ENCODE data around the gene IGF1R. TPM values are rescaled to one million over a fixed set of nuclear protein-coding genes. Genes with fewer than 3 reads are reported as not detected.

IGF1R gene
- total RNA-seq, 1 donor from 2014 or later: 23.5 TPM

DNA sequence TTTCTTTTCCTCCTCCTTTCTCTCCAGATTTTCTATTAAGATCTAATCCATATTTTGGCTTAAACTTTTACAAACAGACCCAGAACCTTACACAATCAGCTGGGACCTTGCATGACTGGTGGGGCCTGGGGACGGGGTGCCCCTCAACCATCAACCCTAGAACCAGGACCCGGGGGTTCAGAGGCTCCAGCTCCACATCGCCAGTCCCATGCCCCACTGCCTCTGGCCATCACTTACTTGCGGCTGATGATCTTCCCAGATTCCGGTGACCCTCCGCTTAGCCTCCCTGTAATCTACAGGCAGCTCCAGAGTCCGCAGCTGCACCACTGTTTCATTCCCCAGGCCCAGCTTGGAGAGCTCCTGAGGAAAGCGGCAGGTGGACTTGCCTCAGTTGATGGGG is 322.5 kb downstream of the IGF1R start:
- Histone ChIP-seq H3K4me3 (no peak overlapping the region), H4K20me1 (ENCODE audit: low read depth) (no peaks in the 10 kb centered on the region), H3K27me3 (no peaks in the 10 kb centered on the region), H2AFZ (replicated peaks) (no peak overlapping the region), H3K36me3 (no peaks in the 10 kb centered on the region), H3K79me2 (ENCODE audit: low read depth) (no peaks in the 10 kb centered on the region), H3K9me3 (ENCODE audit: low read depth) (no peaks in the 10 kb centered on the region), H3K9ac (no peak overlapping the region), H3K4me1 (no peaks in the 10 kb centered on the region), H3K4me2 (no peak overlapping the region), H3K27ac (no peak overlapping the region), H3F3A (ENCODE audit: low read depth) (no peaks in the 10 kb centered on the region)
- TF ChIP-seq, protein P1, sequence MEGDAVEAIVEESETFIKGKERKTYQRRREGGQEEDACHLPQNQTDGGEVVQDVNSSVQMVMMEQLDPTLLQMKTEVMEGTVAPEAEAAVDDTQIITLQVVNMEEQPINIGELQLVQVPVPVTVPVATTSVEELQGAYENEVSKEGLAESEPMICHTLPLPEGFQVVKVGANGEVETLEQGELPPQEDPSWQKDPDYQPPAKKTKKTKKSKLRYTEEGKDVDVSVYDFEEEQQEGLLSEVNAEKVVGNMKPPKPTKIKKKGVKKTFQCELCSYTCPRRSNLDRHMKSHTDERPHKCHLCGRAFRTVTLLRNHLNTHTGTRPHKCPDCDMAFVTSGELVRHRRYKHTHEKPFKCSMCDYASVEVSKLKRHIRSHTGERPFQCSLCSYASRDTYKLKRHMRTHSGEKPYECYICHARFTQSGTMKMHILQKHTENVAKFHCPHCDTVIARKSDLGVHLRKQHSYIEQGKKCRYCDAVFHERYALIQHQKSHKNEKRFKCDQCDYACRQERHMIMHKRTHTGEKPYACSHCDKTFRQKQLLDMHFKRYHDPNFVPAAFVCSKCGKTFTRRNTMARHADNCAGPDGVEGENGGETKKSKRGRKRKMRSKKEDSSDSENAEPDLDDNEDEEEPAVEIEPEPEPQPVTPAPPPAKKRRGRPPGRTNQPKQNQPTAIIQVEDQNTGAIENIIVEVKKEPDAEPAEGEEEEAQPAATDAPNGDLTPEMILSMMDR (IDR thresholded peaks at IDR 0.05): no peak
- no peak for TF ChIP-seq EZH2phosphoT487 (IDR thresholded peaks at IDR 0.05)
- no peak for TF ChIP-seq EZH2 (IDR thresholded peaks at IDR 0.05)
- Mint-ChIP-seq H3K4me1 (no peaks in the 10 kb centered on the region), H3K27ac (no peak overlapping the region), H3K9me3 (no peaks in the 10 kb centered on the region), H3K36me3 (no peaks in the 10 kb centered on the region), H3K27me3 (ENCODE audit: insufficient read depth, low read depth) (no peaks in the 10 kb centered on the region), H3K4me3 (no peak overlapping the region)
- no peak for DNase-seq (ENCODE audit: low spot score)

DNA sequence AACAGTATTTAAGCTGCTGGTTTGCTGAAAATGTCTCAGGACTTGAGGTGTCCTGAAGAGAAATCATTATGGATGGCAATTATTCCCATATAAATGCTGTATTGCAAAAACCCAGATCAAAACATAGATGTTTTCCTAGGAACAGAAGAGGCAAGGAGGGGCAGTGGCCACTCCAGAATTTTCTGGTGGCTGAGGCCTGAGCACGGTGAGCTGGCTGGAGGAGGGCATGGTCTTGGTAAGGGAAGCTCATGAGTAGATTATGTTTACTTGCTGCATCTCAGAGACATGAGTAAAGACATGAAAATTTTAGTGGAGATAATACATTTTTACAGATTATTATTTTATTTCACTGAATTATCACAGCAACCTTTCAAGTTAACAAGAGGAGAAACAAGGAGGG is 328.2 kb downstream of the IGF1R start:
- Mint-ChIP-seq H3K4me1 (no peaks in the 10 kb centered on the region), H3K4me3 (no peak overlapping the region), H3K36me3 (no peaks in the 10 kb centered on the region), H3K27me3 (ENCODE audit: insufficient read depth, low read depth) (peaks cover 3% of the 10 kb centered on the region), H3K9me3 (no peaks in the 10 kb centered on the region), H3K27ac (no peak overlapping the region)
- H3K36me3 ChIP-seq: no peaks in the 10 kb centered on the region
- H3F3A ChIP-seq (ENCODE audit: low read depth): no peaks in the 10 kb centered on the region
- H3K27me3 ChIP-seq: no peaks in the 10 kb centered on the region
- no peaks in the 10 kb centered on the region for H3K4me1 ChIP-seq
- no peaks in the 10 kb centered on the region for H3K9me3 ChIP-seq (ENCODE audit: low read depth)
- no peak overlapping the region for H3K4me2 ChIP-seq
- H3K79me2 ChIP-seq (ENCODE audit: low read depth): no peaks in the 10 kb centered on the region
- no peak for DNase-seq (ENCODE audit: low spot score)
- no peak overlapping the region for H2AFZ ChIP-seq (replicated peaks)
- no peak overlapping the region for H3K9ac ChIP-seq
- TF ChIP-seq EZH2 (IDR thresholded peaks at IDR 0.05): no peak
- TF ChIP-seq, protein P1 (IDR thresholded peaks at IDR 0.05): no peak
- no peak for TF ChIP-seq EZH2phosphoT487 (IDR thresholded peaks at IDR 0.05)
- H3K27ac ChIP-seq: no peak overlapping the region
- no peaks in the 10 kb centered on the region for H4K20me1 ChIP-seq (ENCODE audit: low read depth)
- no peak overlapping the region for H3K4me3 ChIP-seq

DNA sequence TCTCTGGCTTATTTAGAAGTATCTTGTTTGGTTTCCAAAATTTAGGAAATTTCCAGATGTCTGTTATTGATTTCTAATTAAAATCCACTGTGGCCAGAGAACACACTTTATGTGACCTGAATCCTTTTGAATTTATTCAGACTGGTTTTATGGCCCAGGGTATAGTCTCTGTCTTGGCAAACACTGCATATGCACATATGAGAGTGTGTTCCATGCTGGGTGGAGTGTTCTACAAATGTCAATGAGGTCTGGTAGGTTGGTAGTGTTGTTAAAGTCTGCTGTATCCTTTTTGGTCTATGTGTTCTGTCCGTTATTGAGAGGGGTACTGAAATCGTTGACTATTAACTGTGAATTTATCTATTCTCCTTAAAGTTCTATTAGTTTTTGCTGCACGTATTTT is 329.1 kb downstream of the IGF1R start:
- no peaks in the 10 kb centered on the region for H3K4me1 ChIP-seq
- no peaks in the 10 kb centered on the region for H3F3A ChIP-seq (ENCODE audit: low read depth)
- no peaks in the 10 kb centered on the region for H3K79me2 ChIP-seq (ENCODE audit: low read depth)
- no peak overlapping the region for H2AFZ ChIP-seq (replicated peaks)
- Mint-ChIP-seq H3K4me1 (no peaks in the 10 kb centered on the region), H3K27ac (no peak overlapping the region), H3K36me3 (no peaks in the 10 kb centered on the region), H3K9me3 (no peaks in the 10 kb centered on the region), H3K4me3 (no peak overlapping the region), H3K27me3 (ENCODE audit: insufficient read depth, low read depth) (peaks cover 3% of the 10 kb centered on the region)
- H4K20me1 ChIP-seq (ENCODE audit: low read depth): no peaks in the 10 kb centered on the region
- no peak overlapping the region for H3K27ac ChIP-seq
- no peak for TF ChIP-seq EZH2phosphoT487 (IDR thresholded peaks at IDR 0.05)
- TF ChIP-seq EZH2 (IDR thresholded peaks at IDR 0.05): no peak
- TF ChIP-seq, protein P1 (IDR thresholded peaks at IDR 0.05): no peak
- no peak overlapping the region for H3K4me2 ChIP-seq
- no peaks in the 10 kb centered on the region for H3K9me3 ChIP-seq (ENCODE audit: low read depth)
- H3K27me3 ChIP-seq: no peaks in the 10 kb centered on the region
- H3K4me3 ChIP-seq: no peak overlapping the region
- no peak for DNase-seq (ENCODE audit: low spot score)
- H3K36me3 ChIP-seq: no peaks in the 10 kb centered on the region
- H3K9ac ChIP-seq: no peak overlapping the region

Measured in neural progenitor cell (in vitro differentiated cells).